VCaP (cell line): ENCODE data around the gene PCDH15.
A peak's percentile ranks its signal among the peaks of the same experiment; 100 is the strongest.

Source experiments
- H3K27ac ChIP-seq: fragments of 450-650 bp; 2 replicates; pipeline ENCODE4 v1.5.1; 2017
- TF ChIP-seq, protein P1 (sequence below): fragments of 450-650 bp; conservative IDR thresholded peaks from 2 replicates; pipeline ENCODE4 v1.5.1; 2017; ENCODE audit warnings: mild to moderate bottlenecking, moderate library complexity

The PCDH15 gene

DNA sequence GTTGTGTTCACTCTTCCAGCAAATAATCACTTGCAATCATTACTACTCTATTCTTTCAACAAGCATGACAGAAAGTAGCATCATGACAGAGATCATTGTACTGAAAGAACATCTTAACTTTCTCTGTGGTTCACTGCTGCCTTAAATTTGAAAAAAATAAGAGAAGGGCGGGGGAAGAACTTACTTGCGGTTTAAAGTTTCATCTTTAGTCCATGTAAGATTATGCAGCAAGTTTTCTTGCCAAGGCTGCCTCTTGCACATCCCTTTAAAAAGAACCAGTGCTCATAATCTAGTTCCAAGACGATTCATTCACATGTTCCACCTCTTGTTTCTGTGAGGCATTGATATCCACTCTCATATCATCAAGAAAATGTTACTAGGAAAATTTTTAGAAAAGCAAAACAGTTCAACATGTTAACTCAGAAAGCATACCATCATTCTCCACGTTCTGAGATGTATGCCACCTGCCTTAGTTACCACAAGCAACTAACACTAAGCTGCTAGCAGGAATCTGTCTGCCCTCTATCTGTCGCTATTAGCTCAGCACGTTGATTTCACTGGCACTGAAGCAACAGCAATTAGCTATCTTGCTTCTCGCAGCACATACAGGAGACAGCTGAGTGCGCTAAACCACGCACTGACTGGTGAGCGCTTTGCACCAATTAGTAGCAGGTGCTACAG is at the start of gene PCDH15:
PCDH15 (minus strand) TSS at position 491 of the 681 bp plus-strand sequence. CDS start 136,969 bp downstream, outside the sequence.
- no peak within 1 kb of the TSS for H3K27ac ChIP-seq
- TF ChIP-seq, protein P1, sequence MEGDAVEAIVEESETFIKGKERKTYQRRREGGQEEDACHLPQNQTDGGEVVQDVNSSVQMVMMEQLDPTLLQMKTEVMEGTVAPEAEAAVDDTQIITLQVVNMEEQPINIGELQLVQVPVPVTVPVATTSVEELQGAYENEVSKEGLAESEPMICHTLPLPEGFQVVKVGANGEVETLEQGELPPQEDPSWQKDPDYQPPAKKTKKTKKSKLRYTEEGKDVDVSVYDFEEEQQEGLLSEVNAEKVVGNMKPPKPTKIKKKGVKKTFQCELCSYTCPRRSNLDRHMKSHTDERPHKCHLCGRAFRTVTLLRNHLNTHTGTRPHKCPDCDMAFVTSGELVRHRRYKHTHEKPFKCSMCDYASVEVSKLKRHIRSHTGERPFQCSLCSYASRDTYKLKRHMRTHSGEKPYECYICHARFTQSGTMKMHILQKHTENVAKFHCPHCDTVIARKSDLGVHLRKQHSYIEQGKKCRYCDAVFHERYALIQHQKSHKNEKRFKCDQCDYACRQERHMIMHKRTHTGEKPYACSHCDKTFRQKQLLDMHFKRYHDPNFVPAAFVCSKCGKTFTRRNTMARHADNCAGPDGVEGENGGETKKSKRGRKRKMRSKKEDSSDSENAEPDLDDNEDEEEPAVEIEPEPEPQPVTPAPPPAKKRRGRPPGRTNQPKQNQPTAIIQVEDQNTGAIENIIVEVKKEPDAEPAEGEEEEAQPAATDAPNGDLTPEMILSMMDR = peak; percentile 77

DNA sequence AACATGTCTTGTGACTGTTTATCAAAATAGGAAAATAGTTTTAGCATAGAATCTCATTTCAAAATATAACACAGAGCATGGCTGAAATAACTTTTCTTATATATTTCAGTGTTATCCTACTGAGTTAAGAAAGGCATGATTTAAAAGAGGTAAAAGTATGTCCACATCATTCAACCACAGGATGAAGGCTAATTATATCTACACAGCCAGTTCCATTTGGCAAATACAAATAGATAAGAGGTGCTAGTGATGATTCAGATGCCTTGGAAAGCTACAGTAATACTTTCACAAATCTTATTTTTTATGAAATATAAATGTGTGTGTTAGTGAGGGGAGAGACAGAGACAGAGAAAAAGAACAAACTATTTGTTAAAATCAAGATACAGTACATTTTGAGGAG is 42.9 kb upstream of the PCDH15 start:
- TF ChIP-seq, protein P1 = no peak
- no peak overlapping the region for H3K27ac ChIP-seq

DNA sequence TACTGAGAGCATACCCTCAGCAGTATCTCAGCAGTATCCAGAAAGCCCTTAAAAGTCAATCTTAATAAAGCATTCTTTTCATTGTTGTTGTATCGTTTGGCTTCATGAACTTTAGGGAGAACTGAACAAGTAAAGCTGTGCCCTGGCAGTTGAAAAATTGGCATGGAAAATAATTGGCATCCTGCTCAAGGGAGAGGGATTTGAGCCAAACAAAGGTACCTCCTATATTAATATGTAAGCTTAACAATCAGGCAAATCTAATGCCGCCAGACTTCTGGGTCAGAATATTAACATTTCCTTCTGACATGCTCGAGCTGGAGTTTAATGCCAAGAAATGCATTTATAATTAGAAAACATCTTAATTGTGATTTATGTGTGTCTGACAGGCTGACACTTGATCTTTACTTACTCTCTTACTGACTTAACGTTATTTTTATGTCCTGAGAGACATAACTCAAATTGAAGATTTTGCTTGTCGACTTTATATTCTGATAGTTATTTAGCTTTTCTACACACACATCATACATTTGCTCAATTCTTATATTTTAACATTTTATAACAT is 42.1 kb upstream of the PCDH15 start:
- TF ChIP-seq, protein P1 = no peak
- no peak overlapping the region for H3K27ac ChIP-seq

DNA sequence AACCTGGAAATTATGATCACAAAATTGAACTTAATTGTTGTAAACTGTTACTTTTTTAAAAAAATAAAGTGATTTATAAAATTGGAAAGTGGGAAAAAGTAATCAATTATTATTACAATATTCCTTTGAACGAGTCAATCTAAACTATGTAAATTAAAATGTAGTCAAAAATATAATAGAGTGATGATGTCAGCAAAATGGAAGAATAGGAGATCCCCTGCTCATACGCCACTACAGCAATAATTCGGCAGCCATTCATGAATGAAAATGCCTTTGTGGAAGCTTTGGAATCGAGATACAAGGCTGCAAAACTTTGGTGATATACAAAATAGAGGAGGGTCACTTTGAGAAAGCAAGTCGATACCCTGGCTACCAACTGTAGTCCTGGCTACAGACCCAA is 36.4 kb upstream of the PCDH15 start:
- no peak overlapping the region for H3K27ac ChIP-seq
- TF ChIP-seq, protein P1 = no peak

DNA sequence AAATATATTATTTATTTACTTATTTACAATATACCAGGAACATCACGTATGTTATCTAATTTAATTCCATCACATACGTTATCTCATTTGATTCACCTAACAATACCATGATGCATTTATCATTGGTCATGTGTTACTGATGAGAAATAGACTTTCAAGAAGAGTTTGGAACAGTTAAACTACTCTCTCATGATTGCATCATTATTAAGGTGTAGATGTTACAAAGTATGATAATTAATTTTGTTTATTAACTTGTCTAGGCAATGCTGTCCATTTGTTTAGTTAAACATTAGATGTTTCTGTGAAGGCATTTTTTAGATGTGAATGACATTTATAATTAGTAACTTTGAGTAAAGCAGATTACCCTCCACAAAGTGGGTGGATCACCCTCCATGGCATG is 32.0 kb upstream of the PCDH15 start:
- TF ChIP-seq, protein P1 = no peak
- no peak overlapping the region for H3K27ac ChIP-seq

DNA sequence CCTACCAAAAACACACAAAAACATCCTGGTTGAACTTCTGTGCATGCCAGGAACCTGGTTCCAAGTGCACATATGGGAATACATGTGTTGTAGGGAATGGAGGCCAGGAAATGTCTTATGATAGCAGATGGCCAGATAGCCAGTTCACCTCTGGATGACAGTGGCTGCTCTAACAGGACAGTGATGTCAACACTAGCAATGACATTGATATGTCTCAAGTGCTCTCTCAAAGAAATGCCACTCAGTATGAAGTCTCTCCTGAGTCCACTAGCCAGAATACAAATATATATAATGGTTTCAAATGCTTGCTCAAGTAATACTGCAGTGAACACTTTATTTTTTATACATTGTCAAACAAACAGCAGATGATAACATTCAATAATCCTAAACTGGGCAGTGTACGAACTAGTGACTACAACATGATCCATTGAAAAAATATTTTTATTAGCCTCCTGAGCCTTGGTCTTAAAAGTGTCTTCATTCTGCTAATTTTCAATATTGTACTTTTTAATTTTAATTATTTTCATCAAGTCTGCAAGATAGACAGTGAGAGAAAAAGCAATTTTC is 26.0 kb upstream of the PCDH15 start:
- TF ChIP-seq, protein P1 = no peak
- H3K27ac ChIP-seq = no peak overlapping the region

DNA sequence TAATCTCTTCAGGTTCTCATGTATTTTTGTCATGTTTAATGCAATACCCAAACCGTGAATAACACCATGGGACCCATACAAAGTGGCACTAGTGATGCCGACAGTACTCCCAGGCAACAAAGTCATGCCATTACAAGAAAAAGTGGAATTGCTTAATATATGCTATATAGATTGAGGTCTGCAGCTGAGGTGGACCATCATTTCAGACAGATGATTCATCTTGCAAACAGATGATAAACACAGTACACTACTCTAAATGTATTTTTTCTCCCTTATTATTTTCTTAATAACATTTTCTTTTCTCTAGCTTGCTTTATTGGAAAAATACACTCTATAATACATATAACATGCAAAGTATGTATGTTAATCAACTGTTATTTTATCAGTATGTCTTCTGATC is 14.6 kb upstream of the PCDH15 start:
- H3K27ac ChIP-seq = no peak overlapping the region
- TF ChIP-seq, protein P1 = no peak
